SKM-1 (cell line): ENCODE measurements around the gene STAU1.
"Not testable (repeated sequence)": the region's sequence is repeated elsewhere in the genome, so short reads cannot be mapped to it uniquely, and the experiment has no call there.

ENCODE experiments used
- DNase-seq: peaks from one replicate; lab custom pipeline; 2025; ENCODE audit not compliant: unreplicated experiment; lab: John Stamatoyannopoulos, UW

Gene STAU1

GRCh38 chr20:49207076-49207475 lies 18.9 kb upstream of the STAU1 start:
- peak; percentile 24 for DNase-seq

GRCh38 chr20:49203746-49204145 lies 15.6 kb upstream of the STAU1 start:
- no peak for DNase-seq

- no peak for DNase-seq
These were observed 14.9 kb upstream of the STAU1 start for GRCh38 chr20:49203011-49203410.

GRCh38 chr20:49199729-49200293 lies 11.7 kb upstream of the STAU1 start:
- DNase-seq: no peak

GRCh38 chr20:49192944-49193518 lies 4.9 kb upstream of the STAU1 start:
- not testable (repeated sequence) for DNase-seq

GRCh38 chr20:49187330-49187850 lies 744 bp downstream of the STAU1 start:
- DNase-seq: no peak

GRCh38 chr20:49186535-49187329 lies 1.4 kb downstream of the STAU1 start:
- DNase-seq: no peak

GRCh38 chr20:49185071-49185761 lies 2.9 kb downstream of the STAU1 start:
- no peak for DNase-seq

GRCh38 chr20:49184691-49185070 lies 3.5 kb downstream of the STAU1 start:
- DNase-seq: no peak

GRCh38 chr20:49184084-49184501 lies 4.0 kb downstream of the STAU1 start:
- DNase-seq: not testable (repeated sequence)

- DNase-seq: no peak
These were observed 4.7 kb downstream of the STAU1 start for GRCh38 chr20:49183444-49183843.

- DNase-seq: no peak
These were observed 6.8 kb downstream of the STAU1 start for GRCh38 chr20:49181265-49181877.

GRCh38 chr20:49179368-49180277 lies 8.5 kb downstream of the STAU1 start:
- DNase-seq: no peak

- no peak for DNase-seq
These were observed 14.0 kb downstream of the STAU1 start for GRCh38 chr20:49174183-49174582.

GRCh38 chr20:49172413-49172812 lies 15.7 kb downstream of the STAU1 start:
- no peak for DNase-seq

GRCh38 chr20:49171909-49172308 lies 16.2 kb downstream of the STAU1 start:
- DNase-seq: no peak

- no peak for DNase-seq
These were observed 17.4 kb downstream of the STAU1 start for GRCh38 chr20:49170714-49171113.

- no peak for DNase-seq
These were observed 18.6 kb downstream of the STAU1 start for GRCh38 chr20:49169547-49169946.

- not testable (repeated sequence) for DNase-seq
These were observed 19.3 kb downstream of the STAU1 start for GRCh38 chr20:49168864-49169263.
